HG03439 (cell line): ENCODE data around the gene ACE2.

Experiments used
- ATAC-seq: cut with Tn5 transposase; IDR thresholded peaks from one replicate; pipeline ENCODE4 v1.9.1; 2021; ENCODE audit warnings: mild to moderate bottlenecking, moderate library complexity; ENCODE audit not compliant: unreplicated experiment

Gene ACE2

GRCh38 chrX:15515931-15516330 is 84.8 kb downstream of the ACE2 start:
- no peak for ATAC-seq

- no peak for ATAC-seq
Observed at GRCh38 chrX:15514279-15514678, 86.5 kb downstream of the ACE2 start.

GRCh38 chrX:15512401-15512965 is 88.3 kb downstream of the ACE2 start:
- ATAC-seq: no peak

- no peak for ATAC-seq
Observed at GRCh38 chrX:15511563-15511962, 89.2 kb downstream of the ACE2 start.
